DMS114 treated with DMSO at 0.1 percent for 48 hours (cell line): ENCODE results near the gene TMEM196.

ENCODE experiments used
- DNase-seq: peaks from one replicate; lab custom pipeline; 2025; ENCODE audit not compliant: unreplicated experiment; lab: John Stamatoyannopoulos, UW

Gene TMEM196

DNA sequence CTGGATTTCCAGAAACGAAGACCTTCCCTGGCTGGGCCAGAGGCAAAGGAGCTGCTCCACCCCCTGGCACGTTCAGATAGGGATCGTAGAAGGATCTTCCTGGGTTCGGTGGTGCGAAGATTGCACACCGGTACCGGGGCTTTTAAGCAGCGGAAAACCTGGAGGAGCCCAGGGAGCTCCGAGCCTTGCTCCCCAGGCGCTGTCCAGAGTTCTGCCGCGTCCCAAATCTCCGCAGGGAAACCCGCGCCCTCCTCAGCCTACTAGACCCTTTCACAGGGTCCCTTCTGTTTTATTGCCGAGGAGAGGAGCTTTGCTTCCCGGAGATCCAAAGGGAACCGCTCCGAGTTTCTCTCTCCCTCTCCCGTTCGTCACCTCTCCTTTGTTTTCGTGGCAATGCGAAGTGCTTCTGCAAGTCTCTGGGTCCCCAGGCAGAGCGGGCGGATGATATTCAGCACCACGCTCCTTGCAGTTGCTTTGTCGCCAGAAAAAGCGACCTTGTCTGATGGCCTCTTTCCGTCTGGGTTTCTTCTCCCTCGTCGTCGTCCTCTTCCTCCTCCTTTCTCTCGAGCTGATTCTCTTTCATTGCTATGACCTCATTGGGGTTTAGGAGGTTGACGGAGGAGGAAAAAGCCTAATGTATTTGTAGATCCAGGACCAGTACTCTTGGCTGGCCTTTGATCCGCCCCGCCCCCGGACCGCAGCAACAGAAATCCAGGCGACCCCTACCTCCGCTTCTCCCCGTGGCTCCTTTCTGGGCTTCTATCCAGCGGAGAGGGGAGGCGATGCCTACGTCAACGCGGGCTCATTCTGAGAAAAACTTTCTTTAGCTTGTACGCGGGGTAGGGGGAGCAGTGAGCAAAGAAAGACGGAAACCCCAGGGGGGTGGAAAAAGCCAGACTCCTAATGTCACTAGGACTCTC, at the start of gene TMEM196:
TMEM196 (minus strand) TSS at position 777 of the 920 bp plus-strand sequence. CDS start 921 bp downstream, outside the sequence.
- DNase-seq: no peak

GRCh38 chr7:19816128-19816527, 42.7 kb upstream of the TMEM196 start:
- no peak for DNase-seq

GRCh38 chr7:19815546-19815945, 42.1 kb upstream of the TMEM196 start:
- DNase-seq: no peak

DNA sequence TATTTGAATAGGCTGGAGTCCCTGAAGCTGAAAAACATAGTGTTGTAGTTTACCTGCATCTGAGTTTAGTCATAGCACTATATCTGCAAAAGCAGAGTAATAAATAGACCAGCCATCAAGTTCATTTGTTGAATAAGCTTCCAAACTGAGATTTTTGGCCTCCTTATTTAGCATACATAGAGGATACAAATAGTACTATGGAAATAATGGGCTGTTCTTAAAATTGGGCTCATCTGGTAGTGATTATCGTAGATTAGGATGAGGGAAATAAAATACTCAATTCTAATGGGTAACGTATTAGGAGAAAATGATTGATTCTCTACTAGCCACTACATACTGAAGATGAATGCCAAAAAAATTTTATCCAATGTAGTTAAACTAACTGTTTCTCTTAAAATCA, 41.4 kb upstream of the TMEM196 start:
- DNase-seq: no peak

- DNase-seq: no peak
These were observed 38.0 kb upstream of the TMEM196 start for GRCh38 chr7:19811386-19811785.

DNA sequence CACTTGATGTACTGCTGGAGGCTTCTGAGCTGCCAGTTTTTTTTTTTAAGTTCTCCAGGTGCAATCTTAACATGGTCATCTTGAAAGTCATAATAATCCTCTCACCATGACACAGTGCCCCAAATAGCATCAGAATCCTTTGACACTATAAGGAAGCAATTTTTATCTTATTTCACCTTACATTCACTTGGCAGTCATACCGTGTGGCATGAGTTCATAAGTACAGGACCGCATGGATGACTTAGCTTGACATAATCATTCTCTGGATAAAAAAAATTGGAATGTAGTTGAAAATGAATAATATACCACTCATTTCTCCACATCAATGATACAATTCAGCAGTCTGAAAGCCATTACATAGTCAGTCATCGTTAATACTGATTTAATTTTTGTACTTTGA, 25.6 kb upstream of the TMEM196 start:
- no peak for DNase-seq

- DNase-seq: no peak
These were observed 10.1 kb upstream of the TMEM196 start for GRCh38 chr7:19783541-19783940.

DNA sequence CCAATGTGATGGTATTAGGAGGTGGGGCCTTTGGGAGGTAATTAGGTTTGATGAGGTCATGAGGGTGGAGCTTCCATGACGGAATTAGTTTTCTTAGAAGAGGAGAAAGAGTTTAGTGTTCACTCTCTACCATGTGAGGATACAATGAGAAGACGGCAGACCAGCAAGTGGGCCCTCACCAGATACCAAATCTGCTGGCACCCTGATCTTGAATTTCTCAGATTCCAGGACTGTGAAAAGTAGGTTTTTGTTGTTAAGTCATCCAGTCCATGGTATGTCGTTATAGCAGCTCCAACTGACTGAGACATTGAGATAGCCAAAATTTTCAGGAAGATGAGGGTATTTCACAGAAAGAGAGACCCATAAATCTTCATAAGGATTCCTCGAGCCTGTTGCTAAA, 3.6 kb upstream of the TMEM196 start:
- no peak for DNase-seq

DNA sequence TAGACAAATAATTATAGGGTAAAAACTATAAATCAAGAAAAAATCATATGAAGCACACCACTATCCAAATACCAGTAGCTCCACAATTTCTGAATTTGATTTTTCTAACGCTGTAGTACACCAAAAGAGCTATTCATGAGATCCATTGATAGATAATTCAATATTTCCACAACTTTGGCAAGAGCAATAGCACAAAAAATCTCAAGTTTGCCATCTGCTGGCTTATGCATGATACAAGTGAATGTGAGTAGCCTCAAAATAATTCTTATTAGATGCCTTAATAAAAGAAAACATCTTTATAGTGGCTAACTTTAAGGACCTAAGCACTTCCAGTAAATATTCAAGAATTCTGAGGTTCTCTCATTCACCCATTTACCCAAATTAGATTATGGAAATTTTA, 2.2 kb upstream of the TMEM196 start:
- DNase-seq: no peak

GRCh38 chr7:19772306-19772705, 1.1 kb downstream of the TMEM196 start:
- DNase-seq: no peak

- DNase-seq: no peak
These were observed 10.8 kb downstream of the TMEM196 start for GRCh38 chr7:19762631-19763030.

- DNase-seq: peak; percentile 23
These were observed 18.8 kb downstream of the TMEM196 start for GRCh38 chr7:19754521-19755116.

DNA sequence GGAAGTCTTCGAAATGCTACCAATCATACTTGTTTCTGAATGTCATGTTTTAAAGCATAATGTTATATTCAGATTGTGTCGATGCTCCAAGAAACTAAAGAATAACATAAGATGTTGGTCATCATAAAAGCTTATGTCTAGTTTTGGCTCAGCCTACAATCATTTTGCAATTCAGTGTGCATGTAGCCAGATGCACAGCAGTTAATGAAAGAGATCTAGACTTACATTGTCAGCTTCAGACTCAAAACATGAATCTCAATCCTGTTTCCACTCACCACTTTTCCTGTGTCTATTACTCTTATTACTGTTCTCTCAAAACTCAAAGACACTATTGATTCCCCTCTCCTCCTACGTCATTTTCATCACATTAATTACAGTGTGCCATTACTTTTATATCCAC, 21.4 kb downstream of the TMEM196 start:
- no peak for DNase-seq

DNA sequence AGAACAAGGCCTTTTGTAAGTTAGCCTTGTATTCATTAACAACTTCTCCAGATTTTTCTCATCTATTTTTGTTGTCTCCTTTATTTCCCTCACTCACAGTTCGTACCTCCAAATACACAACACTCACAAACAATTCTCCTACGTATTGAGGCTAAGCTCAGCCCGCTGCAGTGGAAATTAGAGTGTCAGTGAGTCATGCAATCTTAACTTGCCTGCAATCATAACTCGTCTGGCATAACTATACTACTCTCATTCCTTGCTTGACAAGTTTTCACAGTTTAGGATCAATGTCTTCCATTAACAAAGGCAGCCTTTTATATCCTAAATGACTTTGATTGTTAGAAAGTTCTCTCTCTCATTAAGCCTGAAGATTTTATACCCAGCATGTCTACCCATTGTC, 23.8 kb downstream of the TMEM196 start:
- DNase-seq: no peak

DNA sequence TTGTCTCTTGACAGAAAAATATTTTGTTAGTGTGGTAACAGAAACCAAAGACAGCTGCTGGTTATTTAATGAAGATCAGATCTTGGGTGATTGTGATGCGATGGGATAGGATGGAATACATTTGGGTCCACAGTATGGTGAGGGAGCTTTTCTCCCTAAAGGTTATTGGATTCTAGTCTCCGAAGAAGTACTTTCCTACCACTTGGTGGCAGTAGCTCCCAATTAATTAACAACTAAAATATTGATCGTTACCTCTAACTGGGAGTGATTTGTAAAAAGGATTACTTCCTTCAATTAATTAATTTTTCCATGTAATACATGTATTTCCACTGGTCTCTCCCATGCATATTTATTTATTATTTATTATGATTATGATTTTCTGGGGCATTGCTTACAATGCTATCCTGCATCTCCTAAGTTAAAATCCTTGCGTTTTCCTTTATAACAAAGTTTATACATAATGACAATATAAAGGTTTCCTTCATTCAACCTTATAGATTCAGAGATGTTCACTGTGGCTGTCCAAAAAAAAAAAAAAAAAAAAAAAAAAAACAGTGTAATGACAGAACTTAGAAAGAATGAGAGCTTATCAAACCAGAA, 25.6 kb downstream of the TMEM196 start:
- DNase-seq: peak; percentile 33

DNA sequence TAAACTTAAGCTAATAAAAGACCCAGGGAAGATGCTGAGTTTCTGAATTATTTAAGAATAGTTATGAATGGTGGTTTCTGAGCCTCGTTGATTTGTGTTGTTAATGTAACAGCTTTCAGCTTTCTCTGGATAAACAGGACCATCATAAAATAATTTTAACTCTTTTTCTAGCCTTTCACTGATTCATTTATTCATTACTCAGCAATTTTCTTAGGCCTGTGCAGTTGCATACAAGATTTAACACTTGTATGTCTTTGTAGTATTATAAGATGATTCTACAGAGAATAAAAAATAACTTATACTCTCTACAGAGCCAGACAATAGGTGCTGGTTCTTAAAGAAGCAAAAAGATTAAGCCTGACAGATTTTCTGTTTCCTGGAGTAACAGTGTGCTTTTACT, 29.3 kb downstream of the TMEM196 start:
- no peak for DNase-seq

- no peak for DNase-seq
These were observed 44.7 kb downstream of the TMEM196 start for GRCh38 chr7:19728716-19729115.

GRCh38 chr7:19725770-19726169, 47.6 kb downstream of the TMEM196 start:
- no peak for DNase-seq

DNA sequence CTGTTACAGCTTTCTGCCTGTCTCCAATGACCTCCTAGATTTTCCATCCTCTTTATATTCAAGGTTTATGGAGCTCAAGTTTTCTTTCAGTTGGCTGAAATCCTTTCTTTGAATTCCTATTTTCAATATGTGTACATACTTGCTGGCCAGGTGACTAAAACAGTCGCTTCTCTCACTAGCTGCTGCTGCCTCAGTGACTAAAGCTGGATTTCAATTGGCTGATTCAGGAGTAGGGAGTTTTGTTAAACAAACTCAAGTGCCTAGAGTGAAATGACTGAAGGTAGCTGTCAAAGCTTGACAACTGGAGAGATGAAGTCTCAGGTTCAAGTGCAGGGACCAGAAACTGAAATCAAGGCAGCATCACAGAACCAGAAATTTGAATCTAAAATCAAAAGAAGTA, 57.9 kb downstream of the TMEM196 start:
- no peak for DNase-seq

DNA sequence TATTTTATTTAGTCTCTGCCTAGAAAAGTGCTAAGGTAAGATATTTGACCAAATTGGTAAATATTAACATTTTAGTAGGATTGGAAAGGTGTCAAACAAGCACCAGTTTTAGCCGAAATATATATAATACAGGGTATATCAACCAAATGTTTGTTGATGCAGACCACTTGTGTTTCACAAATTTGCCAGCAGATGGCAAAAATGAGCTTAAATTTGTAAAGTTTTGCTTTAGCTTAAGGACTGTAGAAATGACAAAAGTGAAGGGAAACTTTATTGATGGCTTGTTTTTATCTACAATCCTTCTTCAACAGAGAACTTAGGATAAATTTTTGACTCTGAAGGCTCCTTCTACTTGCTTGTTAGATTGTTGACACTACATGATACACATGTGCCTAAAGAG, 59.7 kb downstream of the TMEM196 start:
- peak; percentile 30 for DNase-seq

GRCh38 chr7:19709249-19709578, 64.2 kb downstream of the TMEM196 start:
- no peak for DNase-seq
